Measurements from ENCODE around the gene TRIO.

Gene TRIO

GRCh38 chr5:14148890-14149671 lies 5.9 kb downstream of the TRIO start:
- no peak for DNase-seq

DNA sequence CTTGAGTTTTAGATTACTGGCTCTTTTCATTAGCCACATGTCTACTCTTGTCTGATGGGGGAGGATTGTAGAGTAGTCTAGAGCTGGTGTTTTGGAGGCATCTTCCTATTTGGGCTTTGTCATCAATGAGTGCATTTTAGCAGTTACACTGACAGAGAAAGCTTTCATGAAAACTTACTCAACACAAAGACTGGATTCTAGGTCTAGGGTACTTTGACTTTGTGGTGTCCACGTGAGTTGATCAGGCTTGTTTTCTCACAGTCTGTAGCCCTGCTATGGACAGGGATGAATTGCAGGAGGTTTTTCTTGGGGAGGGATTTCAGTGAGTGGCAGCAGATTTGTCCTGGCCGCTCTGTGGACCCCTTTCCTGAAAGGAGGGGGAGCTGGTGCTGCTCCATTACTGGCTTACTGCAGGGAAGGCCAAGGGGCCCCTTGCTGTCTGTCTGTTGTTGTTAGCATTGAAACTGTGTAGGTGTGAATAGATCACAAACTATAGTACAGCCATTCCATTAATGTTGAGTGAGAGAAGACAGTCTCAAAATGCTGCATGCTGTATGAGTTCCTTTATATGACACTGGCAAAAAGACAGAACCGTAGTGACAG lies 6.6 kb downstream of the TRIO start:
- DNase-seq, result no peak

- no peak for DNase-seq
These were observed 8.3 kb downstream of the TRIO start for GRCh38 chr5:14151416-14151815.

GRCh38 chr5:14153071-14153864 lies 10.1 kb downstream of the TRIO start:
- DNase-seq, result no peak

- DNase-seq, result no peak
These were observed 11.0 kb downstream of the TRIO start for GRCh38 chr5:14153932-14154731.

GRCh38 chr5:14155075-14155474 lies 11.9 kb downstream of the TRIO start:
- DNase-seq, result no peak

GRCh38 chr5:14155739-14156138 lies 12.6 kb downstream of the TRIO start:
- DNase-seq, result no peak

DNA sequence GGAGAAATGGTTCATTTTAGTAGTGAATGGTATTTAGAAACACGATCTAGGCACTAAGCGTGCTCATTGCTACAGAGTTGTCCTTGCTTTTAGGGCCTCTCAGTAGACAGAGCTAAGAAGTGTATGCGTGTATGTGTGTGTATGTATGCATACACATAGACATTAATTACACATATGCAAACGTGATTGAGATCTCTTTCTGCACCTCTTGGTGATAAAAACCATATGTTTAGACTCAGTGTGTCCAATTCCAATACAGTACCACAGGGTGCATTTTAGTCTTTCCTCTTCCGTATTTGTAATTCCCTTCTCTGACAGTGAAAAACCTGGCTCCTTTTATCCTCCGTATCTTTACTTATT lies 13.1 kb downstream of the TRIO start:
- no peak for DNase-seq

DNA sequence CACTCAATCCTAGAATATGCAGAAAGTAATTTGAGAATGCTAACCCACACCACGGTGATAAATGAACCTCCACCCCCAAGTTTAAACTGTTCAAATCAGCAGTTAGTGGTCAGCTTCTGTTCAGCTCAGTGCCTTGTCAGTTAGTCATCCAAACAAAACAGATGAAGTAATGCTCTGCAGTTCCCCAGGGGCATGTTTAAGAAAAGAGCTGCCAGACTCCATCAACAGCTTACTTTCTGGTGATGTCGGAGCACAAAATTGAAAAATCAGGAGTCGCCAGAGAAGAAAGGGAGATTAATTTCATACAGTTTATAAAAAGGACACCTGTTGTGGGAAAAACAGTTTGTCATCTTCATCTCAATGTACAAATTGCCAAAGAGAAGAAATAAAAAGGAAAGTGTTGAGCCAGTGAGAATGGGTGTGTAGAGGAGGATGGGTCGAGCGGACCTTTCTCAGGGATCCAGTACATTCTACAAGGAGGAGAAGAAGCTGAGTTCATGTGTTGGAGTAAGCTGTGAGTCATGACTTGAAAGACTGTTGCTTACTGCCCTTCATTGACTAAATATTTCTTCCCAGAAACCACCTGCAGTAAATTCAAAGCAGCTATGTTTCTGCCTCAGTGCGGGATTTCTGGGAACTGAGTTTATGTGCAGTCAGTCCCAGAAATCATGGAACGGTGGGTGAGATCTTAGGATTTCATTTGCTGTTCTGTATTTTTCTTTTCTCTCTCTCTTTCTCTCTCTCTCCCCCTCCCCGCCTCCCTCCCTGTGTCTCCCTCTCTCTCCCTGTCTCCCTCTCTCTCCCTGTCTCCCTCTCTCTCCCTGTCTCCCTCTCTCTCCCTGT lies 13.7 kb downstream of the TRIO start:
- DNase-seq, result peak; percentile 81

- no peak for DNase-seq
These were observed 14.3 kb downstream of the TRIO start for GRCh38 chr5:14157493-14157782.

GRCh38 chr5:14158890-14159666 lies 15.9 kb downstream of the TRIO start:
- no peak for DNase-seq

GRCh38 chr5:14161825-14162556 lies 18.8 kb downstream of the TRIO start:
- DNase-seq, result peak; percentile 94

GRCh38 chr5:14164164-14165163 lies 21.3 kb downstream of the TRIO start:
- DNase-seq, result peak; percentile 69

GRCh38 chr5:14165375-14166106 lies 22.4 kb downstream of the TRIO start:
- DNase-seq, result no peak

DNA sequence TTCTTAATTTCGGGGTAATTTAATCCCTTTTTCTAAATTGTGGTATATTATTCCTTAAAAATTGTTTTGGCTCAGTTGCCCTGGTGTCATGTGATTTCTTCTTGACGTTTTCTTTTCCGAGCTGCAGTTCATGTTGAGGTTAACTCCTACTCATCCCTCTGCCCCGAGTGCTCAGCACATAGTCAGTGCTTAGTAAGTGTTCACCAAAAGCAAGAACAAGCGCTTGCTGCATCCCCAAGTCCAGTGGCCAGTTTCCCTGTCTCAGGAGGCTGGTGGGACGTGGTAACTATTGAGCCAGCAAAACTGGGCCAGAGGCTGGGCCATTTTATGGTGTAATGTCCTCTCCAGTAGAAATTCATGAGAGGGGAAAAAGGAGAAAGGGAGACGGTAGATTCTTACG lies 23.3 kb downstream of the TRIO start:
- DNase-seq, result no peak

- DNase-seq, result no peak
These were observed 24.2 kb downstream of the TRIO start for GRCh38 chr5:14167211-14167845.

- DNase-seq, result peak; percentile 25
These were observed 25.1 kb downstream of the TRIO start for GRCh38 chr5:14168144-14168792.

DNA sequence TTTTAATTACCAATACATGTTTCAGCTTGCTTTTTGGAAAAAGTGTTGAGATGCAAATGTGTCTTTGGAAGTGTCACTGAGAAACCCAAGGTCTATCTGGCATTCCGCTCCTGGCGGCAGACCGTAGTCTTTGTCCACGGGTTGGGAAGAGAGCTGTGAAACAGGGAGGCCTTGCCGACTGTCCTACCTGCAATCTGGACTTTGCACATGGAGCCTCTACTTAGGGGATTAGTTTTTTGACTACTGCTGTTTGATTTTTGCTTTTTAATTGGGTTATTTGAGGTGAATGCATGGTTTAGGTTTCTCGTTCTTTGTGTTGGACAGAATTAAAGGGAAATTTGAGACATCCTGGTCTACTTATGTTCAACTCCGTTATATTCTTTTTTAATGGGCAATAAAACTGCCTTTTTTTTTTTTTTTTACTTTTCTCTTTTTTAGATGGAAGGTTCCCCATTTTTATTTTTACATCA lies 25.7 kb downstream of the TRIO start:
- DNase-seq, result no peak

Data from NCI-H2171 (cell line).